SK-N-SH (cell line): ENCODE results near the gene DDX24.

Experiments
- CTCF ChIP-seq: fragments of 200-600 bp; sonication (generic); IDR thresholded peaks from 2 replicates; pipeline ENCODE4 v1.6.1; 2017; ENCODE audit warnings: antibody characterized with exemption, mild to moderate bottlenecking, moderate library complexity
- FOXM1 ChIP-seq: IDR thresholded peaks from 2 replicates; pipeline ENCODE4 v1.4.0; 2012; ENCODE audit warnings: low read depth, mild to moderate bottlenecking
- GABPA ChIP-seq: IDR thresholded peaks from 2 replicates; pipeline ENCODE4 v1.4.0; 2012; ENCODE audit warnings: low read depth, mild to moderate bottlenecking
- PBX3 ChIP-seq: IDR thresholded peaks from 2 replicates; pipeline ENCODE4; 2012
- POLR2AphosphoS5 ChIP-seq: IDR thresholded peaks from 2 replicates; pipeline ENCODE4 v1.6.1; 2012; ENCODE audit warnings: low read depth, low read length
- SIN3A ChIP-seq: IDR thresholded peaks from 2 replicates; pipeline ENCODE4 v1.6.1; 2012; ENCODE audit warnings: low read depth, mild to moderate bottlenecking, low read length, moderate library complexity, borderline replicate concordance
- SMC3 ChIP-seq: IDR thresholded peaks from 2 replicates; pipeline ENCODE4 v1.6.1; 2012; ENCODE audit warnings: low read depth, low read length, improper control_type of control experiment
- TAF1 ChIP-seq: IDR thresholded peaks from 2 replicates; pipeline ENCODE4 v1.6.1; 2012; ENCODE audit warnings: low read depth, mild to moderate bottlenecking, low read length, moderate library complexity, borderline replicate concordance
- TCF12 ChIP-seq: IDR thresholded peaks from 2 replicates; pipeline ENCODE4 v1.4.0; 2012
- USF1 ChIP-seq: IDR thresholded peaks from 2 replicates; pipeline ENCODE4 v1.4.0; 2012; ENCODE audit warnings: low read depth, borderline replicate concordance
- YY1 ChIP-seq: IDR thresholded peaks from 2 replicates; pipeline ENCODE4 v1.4.0; 2012; ENCODE audit warnings: low read depth, mild to moderate bottlenecking

GRCh38 chr14:94000267-94000666, 80.7 kb downstream of the DDX24 start:
- no peak for TF ChIP-seq PBX3
- TF ChIP-seq CTCF = no peak
- no peak for TF ChIP-seq TAF1
- TF ChIP-seq POLR2AphosphoS5 = no peak
- TF ChIP-seq GABPA = no peak
- TF ChIP-seq TCF12 = no peak
- TF ChIP-seq USF1 = no peak
- no peak for TF ChIP-seq FOXM1
- no peak for TF ChIP-seq SMC3
- TF ChIP-seq SIN3A = no peak
- no peak for TF ChIP-seq YY1
